B cell (primary cell): ENCODE measurements around the gene DHRS7. TPM values are rescaled to one million over a fixed set of nuclear protein-coding genes. Genes with fewer than 3 reads are reported as not detected.

Experiments
- ATAC-seq: fragments of 200-7000 bp; cut with Tn5 transposase; one replicate; pipeline ENCODE4 v1.10.0; 2021; ENCODE audit warnings: low read depth, mild to moderate bottlenecking, moderate number of reproducible peaks, moderate library complexity
- CTCF ChIA-PET: fragments of 350-600 bp; sonication (Branson Sonifier 250); formaldehyde crosslinking; loops from one replicate; lab custom pipeline; 2021; ENCODE audit warnings: antibody characterized with exemption, inconsistent platforms; lab: Charles Lee
- POLR2A ChIA-PET: fragments of 350-600 bp; sonication (Branson Sonifier 250); formaldehyde crosslinking; loops from one replicate; lab custom pipeline; 2021; ENCODE audit warnings: antibody characterized with exemption; lab: Charles Lee
- DNase-seq: peaks from one replicate; pipeline ENCODE4 v3.0.0; 2013
- H2AFZ ChIP-seq: 2 replicates; pipeline ENCODE4 v1.6.1; 2012; ENCODE audit warnings: mild to moderate bottlenecking, low read depth, low read length; ENCODE audit not compliant: insufficient read depth, poor library complexity, severe bottlenecking
- H3K27ac ChIP-seq, 2 donors: 1 replicate in 1 of 2; 2 replicates in 1 of 2; pipeline ENCODE4 v1.5.1; 2012 to 2013; ENCODE audit warnings: low read length in 2 of 2, mild to moderate bottlenecking in 2 of 2, moderate library complexity in 1 of 2
- H3K27me3 ChIP-seq, 4 experiments: fragments of 200-600 bp in 1 of 4; sonication (generic) in 1 of 4; replicated peaks in 1 of 4; 1 replicate in 2 of 4; 2 replicates in 2 of 4; pipeline versions ENCODE4 v1.6.1 to v1.7.0; 2013 to 2016; ENCODE audit warnings: low read length in 3 of 4, mild to moderate bottlenecking in 2 of 4, mixed read lengths in 1 of 4, moderate library complexity in 1 of 4; ENCODE audit not compliant: insufficient read depth in 4 of 4, control insufficient read depth in 3 of 4; ENCODE audit errors: control extremely low read depth in 1 of 4
- H3K36me3 ChIP-seq, 2 experiments: replicated peaks in 1 of 2; 1 replicate in 1 of 2; 2 replicates in 1 of 2; pipeline versions ENCODE4 v1.6.1 to v1.7.1; 2013; ENCODE audit warnings: low read length in 1 of 2; ENCODE audit not compliant: insufficient read depth in 2 of 2, control insufficient read depth in 1 of 2; ENCODE audit errors: control extremely low read depth in 1 of 2, extremely low read depth in 1 of 2
- H3K4me1 ChIP-seq, 2 donors: fragments of 200-600 bp in 1 of 2; sonication (generic) in 1 of 2; 1 replicate in 1 of 2; 2 replicates in 1 of 2; pipeline versions ENCODE4 v1.5.1 to v1.6.1; 2013 to 2017; ENCODE audit warnings: low read length in 2 of 2; ENCODE audit not compliant: control insufficient read depth in 2 of 2, insufficient read depth in 2 of 2
- H3K4me2 ChIP-seq: replicated peaks from 2 replicates; pipeline ENCODE3; 2012; ENCODE audit warnings: mild to moderate bottlenecking, low read depth, low read length; ENCODE audit not compliant: poor library complexity, severe bottlenecking
- H3K4me3 ChIP-seq, 5 experiments: fragments of 200-600 bp in 1 of 5; sonication (generic) in 1 of 5; 1 replicate in 3 of 5; 2 replicates in 2 of 5; pipeline versions ENCODE4 v1.5.1 to v1.7.0; 2011 to 2016; ENCODE audit warnings: low read length in 4 of 5, mild to moderate bottlenecking in 4 of 5, low read depth in 2 of 5, control low read depth in 1 of 5, moderate library complexity in 1 of 5; ENCODE audit not compliant: insufficient read depth in 1 of 5; ENCODE audit errors: control extremely low read depth in 1 of 5, extremely low read depth in 1 of 5
- H3K79me2 ChIP-seq: fragments of 200-600 bp; sonication (generic); one replicate; pipeline ENCODE4 v1.6.0; 2016; ENCODE audit warnings: low read length; ENCODE audit not compliant: control insufficient read depth, insufficient read depth
- H3K9ac ChIP-seq: fragments of 200-600 bp; sonication (generic); 2 replicates; pipeline ENCODE4 v1.6.1; 2017; ENCODE audit warnings: mild to moderate bottlenecking, low read length, moderate library complexity
- H3K9me3 ChIP-seq, 3 donors: one replicate each; pipeline versions ENCODE4 v1.6.1 to v1.7.1; 2013; ENCODE audit warnings: low read length in 2 of 3; ENCODE audit not compliant: control insufficient read depth in 2 of 3, insufficient read depth in 1 of 3; ENCODE audit errors: control extremely low read depth in 1 of 3
- H4K20me1 ChIP-seq: 2 replicates; pipeline ENCODE4 v1.6.0; 2012; ENCODE audit warnings: mild to moderate bottlenecking, low read length; ENCODE audit not compliant: insufficient read depth, control insufficient read depth, poor library complexity, severe bottlenecking
- H3K27ac Mint-ChIP-seq: one replicate; pipeline ENCODE4 v1.8.0; 2021; ENCODE audit warnings: mixed read lengths
- H3K27me3 Mint-ChIP-seq: one replicate; pipeline ENCODE4 v1.8.0; 2021; ENCODE audit warnings: mixed read lengths
- H3K4me1 Mint-ChIP-seq: one replicate; pipeline ENCODE4 v1.8.0; 2021; ENCODE audit warnings: mixed read lengths
- H3K4me3 Mint-ChIP-seq: one replicate; pipeline ENCODE4 v1.8.0; 2021; ENCODE audit warnings: mixed read lengths
- H3K9me3 Mint-ChIP-seq: one replicate; pipeline ENCODE4 v1.8.0; 2022; ENCODE audit warnings: mixed read lengths; ENCODE audit not compliant: insufficient read depth
- EZH2 ChIP-seq: IDR thresholded peaks from 2 replicates; pipeline ENCODE4 v1.6.1; 2012; ENCODE audit warnings: borderline replicate concordance, low read depth, mild to moderate bottlenecking, moderate library complexity, low read length; ENCODE audit not compliant: insufficient read depth, poor library complexity, severe bottlenecking
- WGBS: methylation state at CpG from one replicate; pipeline ENCODE4 v1.1.5; 2013; ENCODE audit warnings: missing lambda C conversion rate; ENCODE audit not compliant: insufficient coverage; 5-methylcytosine and 5-hydroxymethylcytosine counted together
- intact Hi-C: fragments of 100-400 bp; cut with micrococcal nuclease; formaldehyde crosslinking; loops from one replicate; pipeline ENCODE4 v1.10.0; 2022
- polyA plus RNA-seq: library from polyadenylated mRNA; depleted of rRNA; stranded (reverse); fragments of >200 nt; gene quantifications from 2 replicates; pipeline ENCODE4 v1.2.3, GENCODE V29; 2012
- total RNA-seq, 2 donors: library from RNA; stranded (reverse); fragments of 120-200 nt in 1 of 2; gene quantifications; 1 replicate in 1 of 2; 2 replicates in 1 of 2; pipeline versions ENCODE4 v1.2.3 to v1.2.4, GENCODE V29; 2013 to 2022
- TF ChIP-seq, protein P1 (sequence below): fragments of 200-600 bp; IDR thresholded peaks from one replicate; pipeline ENCODE4 v1.8.0; 2022; ENCODE audit warnings: antibody characterized with exemption, mild to moderate bottlenecking

DHRS7 gene
- total and polyA plus RNA-seq, 2 donors (not counting 1 experiment from before 2014, with no cell fraction given), result 25.0 to 47.5 TPM

DNA sequence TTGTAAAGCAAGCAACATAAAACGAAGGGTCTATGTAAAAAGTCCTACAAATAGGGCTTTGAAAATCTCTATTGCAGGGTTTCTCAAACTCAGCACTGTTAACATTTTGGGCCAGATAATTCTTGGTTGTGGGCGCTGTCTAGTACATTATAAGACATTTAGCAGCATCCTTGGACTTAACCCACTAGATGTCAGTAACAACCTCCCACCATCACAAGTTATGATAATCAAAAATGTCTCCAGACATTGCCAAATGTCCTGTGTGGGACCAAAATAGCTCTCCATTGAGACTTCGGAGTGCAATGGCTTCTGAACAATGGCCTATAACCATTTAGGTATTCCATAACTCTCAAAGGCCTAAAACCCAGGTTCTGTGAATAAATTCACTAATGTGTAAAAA is 22.9 kb upstream of the DHRS7 start:
- Histone ChIP-seq H3K4me1 (peaks cover 9 to 10% of the 10 kb centered on the region in 2 donors), H3K4me3 (no peak overlapping the region), H3K27ac (no peak overlapping the region), H3K36me3 (no peaks in the 10 kb centered on the region), H3K9me3 (no peaks in the 10 kb centered on the region), H3K27me3 (no peaks in the 10 kb centered on the region), H3K9ac (no peak overlapping the region), H3K4me2 (no peak overlapping the region), H3K79me2 (no peaks in the 10 kb centered on the region), H4K20me1 (no peaks in the 10 kb centered on the region), H2AFZ (no peak overlapping the region)
- peaks cover 11% of the 10 kb centered on the region for H3K4me1 Mint-ChIP-seq
- ChIA-PET CTCF (interaction anchor here (1.7 to 9.6 kb wide), 3 partner anchors 12 to 223 kb away, joined by 4 to 254 read pairs (median 183); no protein-coding TSS in a partner anchor), POLR2A (no interaction called here)
- no peak overlapping the region for H3K27ac Mint-ChIP-seq
- TF ChIP-seq EZH2, result no peak
- TF ChIP-seq, protein P1, sequence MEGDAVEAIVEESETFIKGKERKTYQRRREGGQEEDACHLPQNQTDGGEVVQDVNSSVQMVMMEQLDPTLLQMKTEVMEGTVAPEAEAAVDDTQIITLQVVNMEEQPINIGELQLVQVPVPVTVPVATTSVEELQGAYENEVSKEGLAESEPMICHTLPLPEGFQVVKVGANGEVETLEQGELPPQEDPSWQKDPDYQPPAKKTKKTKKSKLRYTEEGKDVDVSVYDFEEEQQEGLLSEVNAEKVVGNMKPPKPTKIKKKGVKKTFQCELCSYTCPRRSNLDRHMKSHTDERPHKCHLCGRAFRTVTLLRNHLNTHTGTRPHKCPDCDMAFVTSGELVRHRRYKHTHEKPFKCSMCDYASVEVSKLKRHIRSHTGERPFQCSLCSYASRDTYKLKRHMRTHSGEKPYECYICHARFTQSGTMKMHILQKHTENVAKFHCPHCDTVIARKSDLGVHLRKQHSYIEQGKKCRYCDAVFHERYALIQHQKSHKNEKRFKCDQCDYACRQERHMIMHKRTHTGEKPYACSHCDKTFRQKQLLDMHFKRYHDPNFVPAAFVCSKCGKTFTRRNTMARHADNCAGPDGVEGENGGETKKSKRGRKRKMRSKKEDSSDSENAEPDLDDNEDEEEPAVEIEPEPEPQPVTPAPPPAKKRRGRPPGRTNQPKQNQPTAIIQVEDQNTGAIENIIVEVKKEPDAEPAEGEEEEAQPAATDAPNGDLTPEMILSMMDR, result no peak
- peaks cover 3% of the 10 kb centered on the region for H3K27me3 Mint-ChIP-seq
- H3K9me3 Mint-ChIP-seq, result no peaks in the 10 kb centered on the region
- intact Hi-C loops, result loop anchor here (10.0 kb wide), 2 partner anchors 147 to 377 kb away; no protein-coding TSS in a partner anchor
- WGBS, result no CpG with 5 or more reads among the region's 3 CpGs
- ATAC-seq (no peak), DNase-seq (no peak)
- no peak overlapping the region for H3K4me3 Mint-ChIP-seq

DNA sequence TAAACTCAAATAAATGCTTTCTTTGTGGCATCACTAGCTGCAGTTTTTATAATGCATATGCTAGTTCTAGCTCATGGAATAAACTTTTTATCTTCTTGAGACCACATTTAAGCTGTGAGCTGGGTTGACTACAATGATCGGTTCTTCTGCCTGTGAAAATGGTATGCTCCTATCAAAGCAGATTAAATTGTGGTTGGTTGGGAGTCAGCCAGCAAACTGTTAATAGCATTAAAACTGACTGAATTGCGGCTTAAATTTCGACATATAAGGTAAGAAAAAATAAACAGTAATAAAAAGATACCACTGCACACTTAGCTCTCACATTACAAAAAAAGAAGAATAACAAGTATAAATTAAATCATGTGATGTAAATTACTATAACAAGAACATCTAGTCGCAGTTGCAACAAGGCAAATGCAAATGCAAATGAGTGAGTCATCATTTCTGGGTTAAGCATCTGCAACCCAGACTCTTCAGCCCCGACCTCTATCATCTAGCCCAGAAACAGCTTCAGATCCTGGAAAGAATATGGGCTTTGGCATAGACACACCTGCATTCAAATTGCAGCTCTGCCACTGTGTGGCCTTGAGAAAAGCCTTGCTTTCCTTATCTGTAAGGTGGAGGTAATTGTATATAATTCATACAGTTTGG is 19.8 kb upstream of the DHRS7 start:
- Mint-ChIP-seq H3K9me3 (peaks cover 3% of the 10 kb centered on the region), H3K4me3 (no peak overlapping the region), H3K27me3 (no peaks in the 10 kb centered on the region), H3K27ac (no peak overlapping the region), H3K4me1 (peaks cover 16% of the 10 kb centered on the region)
- 50% methylated on average over 1 of the region's 5 CpGs for WGBS
- Histone ChIP-seq H3K4me1 (peaks cover 9 to 12% of the 10 kb centered on the region in 2 donors), H3K27ac (no peak overlapping the region), H2AFZ (no peak overlapping the region), H3K36me3 (no peaks in the 10 kb centered on the region), H3K9me3 (no peaks in the 10 kb centered on the region), H4K20me1 (no peaks in the 10 kb centered on the region), H3K27me3 (no peaks in the 10 kb centered on the region), H3K9ac (no peak overlapping the region), H3K79me2 (no peaks in the 10 kb centered on the region), H3K4me2 (no peak overlapping the region), H3K4me3 (no peak overlapping the region)
- DNase-seq (no peak), ATAC-seq (no peak)
- CTCF ChIA-PET, result interaction anchor here (0.8 to 9.6 kb wide), 24 partner anchors 11 to 701 kb away, joined by 3 to 254 read pairs (median 6); partner anchors contain the start of genes DHRS7, JKAMP, L3HYPDH and PCNX4
- intact Hi-C loops, result loop anchor here (1.0 to 10.0 kb wide), 11 partner anchors 20 to 1058 kb away; partner anchors contain the start of genes CCDC175, DHRS7, JKAMP and L3HYPDH
- TF ChIP-seq, protein P1, result no peak
- TF ChIP-seq EZH2, result no peak
- POLR2A ChIA-PET, result interaction anchor here (1.1 kb wide), 1 partner anchor 64 kb away, joined by 3 read pairs; the partner anchor contains the start of gene PPM1A
